DND-41 (cell line): Measurements from ENCODE around the gene OR7D2.
A peak's percentile ranks its signal among the peaks of the same experiment; 100 is the strongest.

ENCODE experiments used
- ATAC-seq: fragments of 200-7000 bp; cut with Tn5 transposase; 3 replicates; pipeline ENCODE4 v1.9.1; 2021; ENCODE audit warnings: low read depth; ENCODE audit not compliant: insufficient read depth
- DNase-seq: peaks from one replicate; pipeline ENCODE4 v3.0.0-alpha.2; 2020
- H2AFZ ChIP-seq: 2 replicates; pipeline ENCODE4 v1.6.0; 2012; ENCODE audit warnings: low read depth, low read length
- H3K27ac ChIP-seq: 2 replicates; pipeline ENCODE4 v1.5.1; 2012; ENCODE audit warnings: low read length, inconsistent platforms
- H3K27me3 ChIP-seq: fragments of 200-600 bp; sonication (generic); 2 replicates; pipeline ENCODE4 v1.6.0; 2012; ENCODE audit warnings: low read length, mild to moderate bottlenecking, inconsistent platforms; ENCODE audit not compliant: insufficient read depth, poor library complexity
- H3K36me3 ChIP-seq: 2 replicates; pipeline ENCODE4 v1.5.1; 2012; ENCODE audit warnings: low read length, inconsistent platforms; ENCODE audit not compliant: insufficient read depth
- H3K4me1 ChIP-seq: 2 replicates; pipeline ENCODE4 v1.5.1; 2012; ENCODE audit warnings: mild to moderate bottlenecking, low read length; ENCODE audit not compliant: insufficient read depth
- H3K4me2 ChIP-seq: 2 replicates; pipeline ENCODE4 v1.6.0; 2012; ENCODE audit warnings: mild to moderate bottlenecking, moderate library complexity, low read length, inconsistent platforms; ENCODE audit not compliant: insufficient read depth
- H3K4me3 ChIP-seq, 2 experiments: fragments of 200-600 bp in 1 of 2; shearing (Covaris generic) in 1 of 2; 2 replicates each; pipeline ENCODE4 v1.5.1; 2012 to 2016; ENCODE audit warnings: inconsistent platforms in 2 of 2, low read length in 2 of 2, mild to moderate bottlenecking in 2 of 2, low read depth in 1 of 2, moderate library complexity in 1 of 2
- H3K79me2 ChIP-seq: 2 replicates; pipeline ENCODE4 v1.6.0; 2012; ENCODE audit warnings: low read length, inconsistent platforms; ENCODE audit not compliant: insufficient read depth
- H3K9ac ChIP-seq: 2 replicates; pipeline ENCODE4 v1.6.0; 2012; ENCODE audit warnings: low read depth, mild to moderate bottlenecking, inconsistent platforms, low read length, moderate library complexity
- H3K9me3 ChIP-seq: 2 replicates; pipeline ENCODE4 v1.5.1; 2012; ENCODE audit warnings: low read length, moderate library complexity, mild to moderate bottlenecking, inconsistent platforms; ENCODE audit not compliant: insufficient read depth, severe bottlenecking
- H4K20me1 ChIP-seq: 2 replicates; pipeline ENCODE4 v1.6.0; 2012; ENCODE audit warnings: low read length; ENCODE audit not compliant: insufficient read depth
- CTCF ChIP-seq: IDR thresholded peaks from 2 replicates; pipeline ENCODE4 v1.5.1; 2012; ENCODE audit warnings: borderline replicate concordance, low read length, moderate library complexity, mild to moderate bottlenecking; ENCODE audit not compliant: poor library complexity, severe bottlenecking; ENCODE audit errors: extremely low read depth
- EZH2 ChIP-seq: IDR thresholded peaks from 3 replicates; pipeline ENCODE4 v1.6.1; 2012; ENCODE audit warnings: borderline replicate concordance, low read depth, mild to moderate bottlenecking, moderate library complexity, low read length, inconsistent platforms; ENCODE audit not compliant: severe bottlenecking

The OR7D2 gene

GRCh38 chr19:9205501-9206113 is 26.8 kb downstream of the OR7D2 start:
- Histone ChIP-seq H3K27ac (no peak overlapping the region), H3K36me3 (no peaks in the 10 kb centered on the region), H3K9ac (0 out of 2 replicates have a peak overlapping the region, but pooled peaks have one; percentile 16), H3K79me2 (no peaks in the 10 kb centered on the region), H4K20me1 (no peaks in the 10 kb centered on the region), H2AFZ (peak overlapping the region; percentile 69), H3K4me3 (peak overlapping the region in 1 of 2 experiments; percentile 41; a peak in 2 of 4 replicates), H3K27me3 (no peaks in the 10 kb centered on the region), H3K4me2 (peak overlapping the region; percentile 61), H3K4me1 (peaks cover 5% of the 10 kb centered on the region; the same call in 1 of the 2 replicates), H3K9me3 (no peaks in the 10 kb centered on the region)
- ATAC-seq, result peak; percentile 80
- DNase-seq, result peak; percentile 64
- TF ChIP-seq EZH2, result no peak
- peak; percentile 84 for TF ChIP-seq CTCF

GRCh38 chr19:9219489-9219888 is 40.7 kb downstream of the OR7D2 start, which contains the start of gene OR7D4:
Gene OR7D4 (minus strand): TSS chr19:9219589. CDS start chr19:9214837, 4,752 bp downstream.
- H4K20me1 ChIP-seq, result no peaks in the 10 kb centered on the region
- no peak for DNase-seq
- TF ChIP-seq CTCF, result no peak
- TF ChIP-seq EZH2, result no peak
- H3K27me3 ChIP-seq, result peaks cover 2% of the 10 kb centered on the region
- H3K4me1 ChIP-seq, result no peaks in the 10 kb centered on the region
- ATAC-seq, result no peak
- no peak within 1 kb of the TSS for H2AFZ ChIP-seq
- H3K9me3 ChIP-seq, result no peaks in the 10 kb centered on the region
- H3K9ac ChIP-seq, result no peak within 1 kb of the TSS
- H3K4me2 ChIP-seq, result no peak within 1 kb of the TSS
- H3K4me3 ChIP-seq, result no peak within 1 kb of the TSS
- H3K36me3 ChIP-seq, result no peaks in the 10 kb centered on the region
- H3K27ac ChIP-seq, result no peak within 1 kb of the TSS
- no peaks in the 10 kb centered on the region for H3K79me2 ChIP-seq
